Measurements from ENCODE around the gene FGF12. TPM values are rescaled to one million over a fixed set of nuclear protein-coding genes. Genes with fewer than 3 reads are reported as not detected.

FGF12 gene
- polyA plus RNA-seq, 1 of the 3 experiments (the other 2 are of a cell fraction): 0.30 TPM

DNA sequence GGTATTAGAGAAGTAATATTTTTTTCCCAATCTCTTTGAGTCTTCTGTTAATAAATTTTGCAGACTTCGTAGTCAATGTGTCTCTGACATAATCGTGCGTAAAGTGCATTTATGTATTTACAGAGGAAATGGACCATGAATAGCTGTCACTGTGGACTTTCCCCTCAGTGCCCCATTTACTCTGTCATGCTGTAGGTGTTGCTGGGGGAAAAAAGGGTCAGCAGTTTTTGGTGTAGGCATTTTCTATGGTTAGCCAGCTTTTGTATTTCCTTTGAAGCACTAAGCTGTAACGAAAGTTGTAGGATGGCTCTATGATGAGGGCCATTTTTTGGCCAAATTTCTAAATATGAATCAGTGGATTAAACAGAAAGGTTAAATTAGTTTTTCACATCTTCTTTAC lies 598.4 kb downstream of the FGF12 start:
- ChIA-PET CTCF (interaction anchor here (3.4 kb wide), 1 partner anchor 315 kb away, joined by 20 read pairs; no protein-coding TSS in a partner anchor), POLR2A (no interaction called here)
- H3K4me3 ChIP-seq (ENCODE audit: low read depth in 2 of 2, low read length in 1 of 2): no peak overlapping the region
- WGBS (ENCODE audit: low lambda C conversion rate): 13% methylated on average over 4 of the region's 4 CpGs
- no peaks in the 10 kb centered on the region for H3K36me3 ChIP-seq (replicated peaks in 1 of 2; ENCODE audit: control insufficient read depth in 1 of 2, insufficient read depth in 2 of 2, low read length in 1 of 2)
- no peaks in the 10 kb centered on the region; a peak in 1 of 4 replicates for H3K4me1 ChIP-seq (ENCODE audit: control insufficient read depth in 1 of 2, insufficient read depth in 2 of 2, low read depth in 1 of 2, low read length in 1 of 2)
- no peak overlapping the region for H3K4me2 ChIP-seq
- H4K20me1 ChIP-seq (ENCODE audit: insufficient read depth): no peaks in the 10 kb centered on the region
- H3K27ac ChIP-seq (ENCODE audit: low read depth in 2 of 2, low read length in 1 of 2): no peak overlapping the region
- TF ChIP-seq, protein P1, sequence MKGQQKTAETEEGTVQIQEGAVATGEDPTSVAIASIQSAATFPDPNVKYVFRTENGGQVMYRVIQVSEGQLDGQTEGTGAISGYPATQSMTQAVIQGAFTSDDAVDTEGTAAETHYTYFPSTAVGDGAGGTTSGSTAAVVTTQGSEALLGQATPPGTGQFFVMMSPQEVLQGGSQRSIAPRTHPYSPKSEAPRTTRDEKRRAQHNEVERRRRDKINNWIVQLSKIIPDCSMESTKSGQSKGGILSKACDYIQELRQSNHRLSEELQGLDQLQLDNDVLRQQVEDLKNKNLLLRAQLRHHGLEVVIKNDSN (IDR thresholded peaks at IDR 0.05; ENCODE audit: borderline replicate concordance, low read depth): no peak
- TF ChIP-seq, protein P2, sequence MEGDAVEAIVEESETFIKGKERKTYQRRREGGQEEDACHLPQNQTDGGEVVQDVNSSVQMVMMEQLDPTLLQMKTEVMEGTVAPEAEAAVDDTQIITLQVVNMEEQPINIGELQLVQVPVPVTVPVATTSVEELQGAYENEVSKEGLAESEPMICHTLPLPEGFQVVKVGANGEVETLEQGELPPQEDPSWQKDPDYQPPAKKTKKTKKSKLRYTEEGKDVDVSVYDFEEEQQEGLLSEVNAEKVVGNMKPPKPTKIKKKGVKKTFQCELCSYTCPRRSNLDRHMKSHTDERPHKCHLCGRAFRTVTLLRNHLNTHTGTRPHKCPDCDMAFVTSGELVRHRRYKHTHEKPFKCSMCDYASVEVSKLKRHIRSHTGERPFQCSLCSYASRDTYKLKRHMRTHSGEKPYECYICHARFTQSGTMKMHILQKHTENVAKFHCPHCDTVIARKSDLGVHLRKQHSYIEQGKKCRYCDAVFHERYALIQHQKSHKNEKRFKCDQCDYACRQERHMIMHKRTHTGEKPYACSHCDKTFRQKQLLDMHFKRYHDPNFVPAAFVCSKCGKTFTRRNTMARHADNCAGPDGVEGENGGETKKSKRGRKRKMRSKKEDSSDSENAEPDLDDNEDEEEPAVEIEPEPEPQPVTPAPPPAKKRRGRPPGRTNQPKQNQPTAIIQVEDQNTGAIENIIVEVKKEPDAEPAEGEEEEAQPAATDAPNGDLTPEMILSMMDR (IDR thresholded peaks at IDR 0.05): no peak
- TF ChIP-seq, protein P3, sequence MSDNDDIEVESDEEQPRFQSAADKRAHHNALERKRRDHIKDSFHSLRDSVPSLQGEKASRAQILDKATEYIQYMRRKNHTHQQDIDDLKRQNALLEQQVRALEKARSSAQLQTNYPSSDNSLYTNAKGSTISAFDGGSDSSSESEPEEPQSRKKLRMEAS (IDR thresholded peaks at IDR 0.05; ENCODE audit: low read depth): no peak
- H3K79me2 ChIP-seq (ENCODE audit: insufficient read depth): no peaks in the 10 kb centered on the region
- no peak overlapping the region for H2AFZ ChIP-seq (ENCODE audit: low read depth)
- H3K27me3 ChIP-seq (ENCODE audit: insufficient read depth): no peaks in the 10 kb centered on the region
- DNase-seq: no peak
- no peak overlapping the region for H3K9ac ChIP-seq
- no peaks in the 10 kb centered on the region for H3F3A ChIP-seq (replicated peaks; ENCODE audit: insufficient read depth)
- no peaks in the 10 kb centered on the region for H3K9me3 ChIP-seq
- no peaks in the 10 kb centered on the region for H3K9me2 ChIP-seq

DNA sequence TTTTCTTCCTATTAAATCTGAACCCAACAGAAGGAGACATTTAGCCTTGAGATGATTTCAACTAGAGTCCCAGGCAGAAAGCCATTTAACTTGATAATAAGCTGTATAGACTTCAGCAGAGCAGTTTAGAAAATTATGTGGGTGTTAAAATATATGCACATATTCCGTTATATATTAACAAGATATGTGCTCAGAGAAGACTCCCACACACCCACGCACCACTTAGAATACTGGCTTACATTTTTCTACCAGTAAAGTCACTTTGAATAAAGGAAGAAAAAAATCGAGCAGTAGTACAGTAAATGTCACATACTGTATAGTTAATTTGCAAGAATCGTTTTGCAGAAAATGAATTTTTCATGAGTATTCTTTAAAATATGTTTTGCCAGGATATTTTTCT lies 599.3 kb downstream of the FGF12 start:
- no peak overlapping the region for H3K4me3 ChIP-seq (ENCODE audit: low read depth in 2 of 2, low read length in 1 of 2)
- H3K4me2 ChIP-seq: no peak overlapping the region
- TF ChIP-seq ELF1 (IDR thresholded peaks at IDR 0.05) (no peak), EP300 (IDR thresholded peaks at IDR 0.05; ENCODE audit: borderline replicate concordance in 1 of 2, low read depth in 1 of 2, low read length in 1 of 2) (no peak), RAD21 (IDR thresholded peaks at IDR 0.05; ENCODE audit: low read length) (no peak), RCOR1 (IDR thresholded peaks at IDR 0.05; ENCODE audit: low read length) (no peak), MXI1 (IDR thresholded peaks at IDR 0.05; ENCODE audit: low read depth, low read length) (no peak), EZH2phosphoT487 (IDR thresholded peaks at IDR 0.05; ENCODE audit: borderline replicate concordance, low read depth) (no peak), TEAD4 (IDR thresholded peaks at IDR 0.05; ENCODE audit: borderline replicate concordance, insufficient read depth) (no peak), RFX5 (IDR thresholded peaks at IDR 0.05; ENCODE audit: low read length) (no peak)
- TF ChIP-seq, protein P4, sequence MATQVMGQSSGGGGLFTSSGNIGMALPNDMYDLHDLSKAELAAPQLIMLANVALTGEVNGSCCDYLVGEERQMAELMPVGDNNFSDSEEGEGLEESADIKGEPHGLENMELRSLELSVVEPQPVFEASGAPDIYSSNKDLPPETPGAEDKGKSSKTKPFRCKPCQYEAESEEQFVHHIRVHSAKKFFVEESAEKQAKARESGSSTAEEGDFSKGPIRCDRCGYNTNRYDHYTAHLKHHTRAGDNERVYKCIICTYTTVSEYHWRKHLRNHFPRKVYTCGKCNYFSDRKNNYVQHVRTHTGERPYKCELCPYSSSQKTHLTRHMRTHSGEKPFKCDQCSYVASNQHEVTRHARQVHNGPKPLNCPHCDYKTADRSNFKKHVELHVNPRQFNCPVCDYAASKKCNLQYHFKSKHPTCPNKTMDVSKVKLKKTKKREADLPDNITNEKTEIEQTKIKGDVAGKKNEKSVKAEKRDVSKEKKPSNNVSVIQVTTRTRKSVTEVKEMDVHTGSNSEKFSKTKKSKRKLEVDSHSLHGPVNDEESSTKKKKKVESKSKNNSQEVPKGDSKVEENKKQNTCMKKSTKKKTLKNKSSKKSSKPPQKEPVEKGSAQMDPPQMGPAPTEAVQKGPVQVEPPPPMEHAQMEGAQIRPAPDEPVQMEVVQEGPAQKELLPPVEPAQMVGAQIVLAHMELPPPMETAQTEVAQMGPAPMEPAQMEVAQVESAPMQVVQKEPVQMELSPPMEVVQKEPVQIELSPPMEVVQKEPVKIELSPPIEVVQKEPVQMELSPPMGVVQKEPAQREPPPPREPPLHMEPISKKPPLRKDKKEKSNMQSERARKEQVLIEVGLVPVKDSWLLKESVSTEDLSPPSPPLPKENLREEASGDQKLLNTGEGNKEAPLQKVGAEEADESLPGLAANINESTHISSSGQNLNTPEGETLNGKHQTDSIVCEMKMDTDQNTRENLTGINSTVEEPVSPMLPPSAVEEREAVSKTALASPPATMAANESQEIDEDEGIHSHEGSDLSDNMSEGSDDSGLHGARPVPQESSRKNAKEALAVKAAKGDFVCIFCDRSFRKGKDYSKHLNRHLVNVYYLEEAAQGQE (IDR thresholded peaks at IDR 0.05; ENCODE audit: low read depth, low read length): no peak
- TF ChIP-seq, protein P5, sequence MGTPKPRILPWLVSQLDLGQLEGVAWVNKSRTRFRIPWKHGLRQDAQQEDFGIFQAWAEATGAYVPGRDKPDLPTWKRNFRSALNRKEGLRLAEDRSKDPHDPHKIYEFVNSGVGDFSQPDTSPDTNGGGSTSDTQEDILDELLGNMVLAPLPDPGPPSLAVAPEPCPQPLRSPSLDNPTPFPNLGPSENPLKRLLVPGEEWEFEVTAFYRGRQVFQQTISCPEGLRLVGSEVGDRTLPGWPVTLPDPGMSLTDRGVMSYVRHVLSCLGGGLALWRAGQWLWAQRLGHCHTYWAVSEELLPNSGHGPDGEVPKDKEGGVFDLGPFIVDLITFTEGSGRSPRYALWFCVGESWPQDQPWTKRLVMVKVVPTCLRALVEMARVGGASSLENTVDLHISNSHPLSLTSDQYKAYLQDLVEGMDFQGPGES (IDR thresholded peaks at IDR 0.05; ENCODE audit: low read depth, low read length): no peak

More for the DNA sequence above, 599.3 kb downstream of the FGF12 start:
- Histone ChIP-seq H3K36me3 (replicated peaks in 1 of 2; ENCODE audit: control insufficient read depth in 1 of 2, insufficient read depth in 2 of 2, low read length in 1 of 2) (no peaks in the 10 kb centered on the region), H3K27ac (ENCODE audit: low read depth in 2 of 2, low read length in 1 of 2) (no peak overlapping the region), H4K20me1 (ENCODE audit: insufficient read depth) (no peaks in the 10 kb centered on the region), H2AFZ (ENCODE audit: low read depth) (no peak overlapping the region), H3K4me1 (ENCODE audit: control insufficient read depth in 1 of 2, insufficient read depth in 2 of 2, low read depth in 1 of 2, low read length in 1 of 2) (no peaks in the 10 kb centered on the region; a peak in 1 of 4 replicates), H3K79me2 (ENCODE audit: insufficient read depth) (no peaks in the 10 kb centered on the region), H3K9me2 (no peaks in the 10 kb centered on the region), H3K27me3 (ENCODE audit: insufficient read depth) (no peaks in the 10 kb centered on the region), H3K9ac (no peak overlapping the region), H3K9me3 (no peaks in the 10 kb centered on the region), H3F3A (replicated peaks; ENCODE audit: insufficient read depth) (no peaks in the 10 kb centered on the region)
- WGBS (ENCODE audit: low lambda C conversion rate): 5% methylated on average over 4 of the region's 4 CpGs
- DNase-seq: no peak
- ChIA-PET CTCF (interaction anchor here (3.4 kb wide), 1 partner anchor 316 kb away, joined by 20 read pairs; no protein-coding TSS in a partner anchor), POLR2A (no interaction called here)
